ENCODE data around the gene FBXO17.
"Not testable (repeated sequence)": the region's sequence is repeated elsewhere in the genome, so short reads cannot be mapped to it uniquely, and the experiment has no call there.

Gene FBXO17

GRCh38 chr19:38979812-38980211 is 4.3 kb upstream of the FBXO17 start:
- DNase-seq, result no peak

DNA sequence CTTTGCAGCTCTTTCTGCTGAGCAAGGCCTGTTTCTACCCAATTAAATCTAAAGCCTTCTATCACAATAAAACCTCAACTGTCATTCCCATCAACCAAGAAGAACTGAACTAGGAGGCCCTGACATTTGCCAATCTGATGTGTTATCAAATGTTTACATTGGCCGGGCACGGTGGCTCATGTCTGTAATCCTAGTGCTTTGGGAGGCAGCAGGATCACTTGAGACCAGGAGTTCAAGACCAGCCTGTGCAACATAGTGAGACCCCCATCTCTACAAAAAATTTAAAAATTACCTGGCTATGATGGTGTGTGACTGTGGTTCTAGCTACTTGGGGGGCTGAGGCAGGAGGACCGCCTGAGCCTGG is 2.8 kb upstream of the FBXO17 start:
- no peak for DNase-seq

DNA sequence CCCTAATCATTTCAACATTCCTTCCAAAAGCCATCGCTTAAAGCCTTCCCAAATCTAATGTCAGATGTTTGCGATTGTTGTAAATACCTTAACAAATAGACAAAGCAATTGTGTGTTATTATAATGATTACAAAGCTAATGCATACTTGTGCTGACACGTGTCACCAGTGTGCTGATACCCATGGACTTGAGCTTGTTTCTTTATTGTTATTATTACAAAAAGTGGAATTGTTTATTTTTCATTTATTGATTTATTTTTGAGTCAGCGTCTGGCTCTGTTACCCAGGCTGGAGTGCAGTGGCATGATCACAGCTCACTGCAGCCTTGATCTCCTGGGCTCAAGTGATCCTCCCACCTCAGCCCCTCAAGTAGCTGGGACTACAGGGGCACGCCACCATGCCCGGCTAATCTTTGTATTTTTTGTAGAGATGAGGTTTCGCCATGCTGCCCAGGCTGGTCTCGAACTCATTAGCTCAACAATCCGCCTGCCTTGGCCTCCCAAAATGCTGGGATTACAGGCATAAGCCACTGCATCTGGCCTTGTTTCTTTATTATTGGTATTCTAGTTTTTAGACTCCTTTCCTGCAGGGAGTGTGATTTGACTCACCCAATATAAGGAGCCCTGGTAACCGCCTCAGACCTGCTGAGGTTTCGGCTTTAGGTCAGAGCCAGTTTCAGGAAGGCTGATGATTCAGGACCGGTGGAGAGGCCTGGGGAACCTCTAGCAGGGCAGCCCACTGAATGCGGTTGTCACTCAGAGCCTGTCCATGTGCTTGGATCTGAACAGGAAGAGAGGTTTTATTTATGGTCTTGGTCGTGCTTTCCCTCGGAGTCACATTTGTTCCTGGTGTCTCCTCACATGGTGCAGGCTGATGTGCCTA is 2.1 kb upstream of the FBXO17 start:
- DNase-seq, result peak; percentile 2 to 19 (median 4)

- no peak for DNase-seq
Measured at GRCh38 chr19:38975861-38976271, 324 bp upstream of the FBXO17 start.

DNA sequence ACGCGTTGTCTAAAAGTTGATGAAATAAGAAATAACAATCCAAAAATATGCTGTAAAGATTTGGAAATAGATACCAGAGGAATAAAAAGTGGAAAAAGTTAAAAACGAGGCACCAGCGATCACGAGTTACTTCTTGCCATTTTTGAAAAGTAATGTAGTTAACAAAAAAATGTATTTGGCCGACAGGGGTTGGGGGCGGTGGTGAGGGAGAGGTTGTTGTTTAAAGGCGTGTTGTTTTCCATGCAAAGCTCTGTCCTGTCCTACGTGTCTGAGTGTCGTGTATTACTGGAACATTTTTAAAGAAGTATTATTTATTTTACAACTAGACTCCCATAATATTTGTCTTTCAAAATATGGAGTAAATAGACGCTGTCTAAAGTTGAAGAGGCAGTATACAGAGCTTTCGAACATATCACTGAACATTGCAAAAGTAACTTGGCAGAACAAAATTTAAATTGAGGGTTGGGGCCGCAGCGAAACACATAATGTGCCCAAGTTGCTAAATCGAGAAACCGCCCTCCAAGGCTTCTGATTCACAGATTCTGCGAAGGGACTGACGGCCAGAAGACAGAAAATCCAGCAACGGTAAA is 823 bp downstream of the FBXO17 start:
- DNase-seq, result no peak

DNA sequence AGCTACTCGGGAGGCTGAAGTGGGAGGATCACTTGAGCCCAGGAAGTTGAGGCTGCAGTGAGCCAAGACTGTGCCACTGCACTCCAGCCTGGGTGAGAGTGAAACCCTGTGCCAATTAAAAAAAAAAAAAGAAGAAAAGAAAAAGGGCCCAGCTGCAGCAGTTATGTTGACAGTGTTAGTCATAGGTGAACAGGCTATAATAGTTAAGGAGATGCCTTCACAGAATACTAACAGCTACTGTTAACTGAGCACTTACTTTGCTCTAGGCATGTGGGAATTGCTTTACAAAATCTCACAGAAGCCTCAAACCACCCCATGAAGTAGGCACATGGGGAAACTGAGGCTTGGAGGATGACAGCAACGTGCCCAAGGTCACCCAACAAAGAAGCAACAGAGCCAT is 3.9 kb downstream of the FBXO17 start:
- no peak for DNase-seq

DNA sequence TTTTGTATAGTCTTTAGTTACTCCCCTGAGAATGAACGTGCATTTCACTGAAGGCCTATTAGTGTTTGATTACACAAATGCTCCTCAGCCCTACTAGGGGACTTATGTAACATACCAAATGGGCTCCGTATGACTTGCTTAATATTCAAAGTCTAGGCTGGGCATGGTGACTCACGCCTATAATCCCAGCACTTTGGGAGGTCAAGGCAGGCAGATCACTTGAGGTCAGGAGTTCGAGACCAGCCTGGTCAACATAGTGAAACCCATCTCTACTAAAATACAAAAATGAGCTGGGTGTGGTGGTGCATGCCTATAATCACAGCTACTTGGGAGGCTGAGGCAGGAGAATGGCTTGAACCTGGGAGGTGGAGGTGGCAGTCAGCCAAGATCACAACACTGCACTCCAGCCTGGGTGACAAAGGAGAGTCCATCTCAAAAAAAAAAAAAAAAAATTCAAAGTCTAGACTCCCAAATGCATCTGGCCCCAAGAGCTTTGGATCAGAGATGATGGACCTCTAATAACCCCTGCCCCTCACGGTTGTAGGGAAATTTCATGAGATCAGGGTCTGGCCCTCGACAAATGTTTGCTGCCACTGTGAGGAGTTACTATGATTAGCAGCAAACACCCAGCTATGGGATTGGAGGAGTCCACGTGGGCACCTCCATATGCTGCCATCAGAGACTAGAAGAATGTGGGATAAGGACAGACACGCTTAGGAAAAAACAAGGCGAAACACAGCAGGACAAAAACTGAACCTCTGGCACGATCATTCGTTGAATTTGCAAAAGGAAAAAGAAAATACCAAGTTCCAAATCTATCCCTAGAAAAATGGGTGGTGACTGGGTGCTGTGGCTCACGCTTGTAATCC is 4.6 kb downstream of the FBXO17 start:
- DNase-seq, result peak in 1 of 3 donors; percentile 7

DNA sequence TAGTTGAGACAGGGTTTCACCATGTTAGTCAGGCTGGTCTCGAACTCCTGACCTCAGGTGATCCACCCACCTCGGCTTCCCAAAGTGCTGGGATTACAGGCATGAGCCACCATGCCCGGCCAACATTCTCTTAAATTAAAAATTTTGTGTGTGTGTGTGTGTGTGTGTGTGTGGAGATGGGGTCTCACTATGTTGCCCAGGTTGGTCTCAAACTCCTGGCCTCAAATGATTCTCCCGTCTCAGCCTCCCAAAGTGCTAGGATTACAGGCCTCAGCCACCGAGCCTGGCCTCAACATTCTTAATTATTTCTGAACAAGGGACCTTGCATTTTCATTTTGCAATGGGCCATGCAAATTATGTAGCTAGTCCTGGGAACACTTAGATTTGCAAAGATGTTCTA is 9.4 kb downstream of the FBXO17 start:
- not testable (repeated sequence) for DNase-seq

- no peak for DNase-seq
Measured at GRCh38 chr19:38964738-38965137, 10.8 kb downstream of the FBXO17 start.

DNA sequence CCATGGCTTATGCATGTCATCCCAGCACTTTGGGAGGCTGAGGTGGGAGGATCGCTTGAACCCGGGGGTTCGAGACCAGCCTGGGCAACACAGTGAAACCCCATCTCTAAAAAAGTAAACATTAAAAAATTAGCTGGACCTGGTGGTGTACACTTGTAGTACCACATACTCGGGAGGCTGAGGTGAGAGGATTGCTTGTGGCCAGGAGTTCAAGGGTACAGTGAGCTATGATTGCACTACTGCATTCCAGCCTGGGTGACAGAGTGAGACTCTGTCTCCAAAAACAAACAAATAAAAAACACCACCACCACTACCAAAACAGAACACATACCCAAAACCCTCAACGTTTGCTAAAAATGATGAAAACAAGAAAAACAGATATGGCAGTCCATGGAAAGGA is 15.9 kb downstream of the FBXO17 start:
- DNase-seq, result no peak

DNA sequence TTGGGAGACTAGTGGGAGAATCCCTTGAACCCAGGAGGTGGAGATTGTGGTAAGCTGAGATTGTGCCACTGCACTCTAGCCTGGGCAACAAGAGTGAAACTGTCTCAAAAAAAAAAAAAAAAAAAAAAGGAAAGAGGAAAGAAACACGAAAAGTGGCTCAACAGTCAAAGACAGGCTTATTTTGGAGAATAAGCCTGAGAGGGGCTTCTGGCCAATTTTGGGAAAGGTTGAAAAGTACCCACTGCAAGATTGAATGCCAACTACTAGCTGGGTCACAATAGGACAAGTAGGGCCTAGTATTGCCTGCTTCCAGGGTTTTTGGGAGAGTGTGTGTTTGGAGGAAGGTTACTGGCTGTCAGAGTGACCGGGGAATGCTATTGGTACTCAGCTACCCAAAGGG is 17.2 kb downstream of the FBXO17 start:
- DNase-seq, result no peak

DNA sequence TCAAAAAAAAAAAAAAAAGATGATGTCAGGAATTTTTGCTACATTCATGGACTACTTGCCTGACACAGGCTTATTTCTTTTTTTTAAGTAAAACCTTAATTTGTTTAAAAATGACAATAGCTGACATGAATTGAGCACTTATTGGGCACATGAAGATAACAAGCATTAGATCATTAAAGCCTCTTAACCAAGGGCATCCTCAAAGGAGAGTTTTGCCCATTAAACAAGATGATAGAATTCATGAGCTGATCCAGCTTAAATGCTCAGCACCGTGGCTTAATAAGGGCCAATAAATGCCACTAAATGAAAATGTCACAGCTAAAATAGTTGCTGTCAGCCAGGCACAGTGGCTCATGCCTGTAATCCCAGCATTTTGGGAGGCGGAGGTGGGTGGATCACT is 19.3 kb downstream of the FBXO17 start:
- no peak for DNase-seq

GRCh38 chr19:38953677-38954076 is 21.9 kb downstream of the FBXO17 start:
- no peak for DNase-seq

DNA sequence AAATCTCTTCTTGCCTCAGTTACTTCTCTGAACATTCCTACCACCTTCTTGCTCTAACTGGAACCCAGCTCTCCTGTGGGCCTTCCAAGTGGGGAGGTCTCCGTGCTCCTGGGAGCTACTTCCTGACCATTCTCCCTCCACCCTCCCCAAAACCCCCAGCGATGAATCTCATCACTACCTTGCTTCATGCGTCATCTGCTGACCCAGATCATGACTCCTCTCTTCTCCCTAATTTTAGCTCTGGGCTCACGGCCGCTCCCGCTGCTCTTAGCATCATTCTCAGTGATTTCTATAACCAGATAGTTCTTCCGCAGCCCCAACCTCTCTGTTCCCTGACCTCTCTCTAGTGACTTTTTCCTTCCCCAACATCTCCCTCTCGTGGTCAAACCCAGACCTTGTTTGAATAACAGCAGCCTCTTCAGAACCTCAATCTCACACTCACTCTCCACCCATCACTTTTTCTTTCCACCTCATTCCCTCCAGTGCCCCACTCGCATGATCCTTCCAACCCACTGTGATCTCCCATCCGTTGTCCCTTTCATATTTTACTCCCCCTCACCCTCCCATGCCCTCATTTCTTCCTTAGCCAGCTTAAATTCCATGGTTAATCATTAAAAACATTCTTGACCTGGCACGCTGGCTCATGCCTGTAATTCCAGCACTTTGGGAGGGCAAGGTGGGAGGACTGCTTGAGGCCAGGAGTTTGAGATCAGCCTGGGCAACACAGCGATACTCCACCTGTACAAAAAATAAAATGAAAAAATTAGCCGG is 23.0 kb downstream of the FBXO17 start:
- peak; percentile 50 to 64 (median 64) for DNase-seq

DNA sequence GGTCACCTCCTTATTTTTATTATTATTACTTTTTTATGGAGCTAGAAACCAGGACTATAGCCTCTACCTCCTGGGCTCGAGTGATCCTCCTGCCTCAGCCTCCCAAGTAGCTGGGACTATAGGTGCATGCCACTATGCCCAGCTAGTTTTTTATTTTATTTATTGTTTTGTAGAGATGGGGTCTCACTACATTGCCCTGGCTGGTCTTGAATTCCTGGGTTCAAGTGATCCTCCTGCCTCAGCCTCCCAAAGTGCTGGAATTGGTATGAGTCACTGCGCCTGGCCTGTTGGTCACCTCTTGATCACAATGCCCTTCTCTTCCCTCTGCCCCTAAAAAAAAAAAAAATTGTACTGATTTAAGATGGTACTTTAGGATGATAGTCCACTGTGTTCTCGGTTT is 24.4 kb downstream of the FBXO17 start:
- no peak for DNase-seq

DNA sequence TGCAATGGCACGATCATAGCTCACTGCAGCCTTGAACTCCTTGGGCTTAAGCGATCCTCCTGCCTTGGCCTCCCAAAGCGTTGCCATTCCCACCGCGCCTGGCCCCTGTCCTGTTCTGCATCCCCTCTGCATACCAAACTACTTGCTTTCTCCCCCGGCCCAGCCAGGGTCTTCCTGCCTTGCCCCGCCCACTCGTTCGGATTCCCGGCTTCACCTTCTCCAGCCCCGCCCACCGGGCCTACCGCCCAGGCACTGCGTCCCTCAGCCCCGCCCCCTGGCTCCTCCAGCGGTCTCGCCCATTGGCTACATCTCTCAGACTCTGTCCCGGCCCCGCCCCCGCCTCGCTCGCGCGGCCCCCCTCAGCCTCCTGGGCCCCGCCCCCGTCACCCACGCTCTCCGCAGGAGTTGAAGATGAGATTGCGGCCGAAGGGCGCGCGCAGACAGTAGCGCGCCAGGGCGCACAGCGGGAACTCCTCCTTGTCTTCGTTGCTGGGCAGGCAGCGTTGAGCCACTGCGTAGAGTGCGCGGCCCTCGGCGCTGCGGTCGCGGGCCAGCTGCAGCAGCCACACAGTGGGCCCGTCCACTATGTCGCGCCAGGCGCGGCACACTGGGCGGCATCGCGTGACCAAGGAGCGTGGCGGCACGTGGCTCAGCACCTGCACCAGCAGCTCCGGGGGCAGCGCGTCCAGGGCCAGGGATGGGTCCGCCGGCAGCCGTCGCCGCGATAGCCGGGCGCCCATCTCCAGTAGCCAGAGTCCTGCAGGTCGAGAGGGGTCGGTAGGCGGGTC is 25.8 kb downstream of the FBXO17 start:
- DNase-seq, result peak; percentile 86 to 95 (median 88)

DNA sequence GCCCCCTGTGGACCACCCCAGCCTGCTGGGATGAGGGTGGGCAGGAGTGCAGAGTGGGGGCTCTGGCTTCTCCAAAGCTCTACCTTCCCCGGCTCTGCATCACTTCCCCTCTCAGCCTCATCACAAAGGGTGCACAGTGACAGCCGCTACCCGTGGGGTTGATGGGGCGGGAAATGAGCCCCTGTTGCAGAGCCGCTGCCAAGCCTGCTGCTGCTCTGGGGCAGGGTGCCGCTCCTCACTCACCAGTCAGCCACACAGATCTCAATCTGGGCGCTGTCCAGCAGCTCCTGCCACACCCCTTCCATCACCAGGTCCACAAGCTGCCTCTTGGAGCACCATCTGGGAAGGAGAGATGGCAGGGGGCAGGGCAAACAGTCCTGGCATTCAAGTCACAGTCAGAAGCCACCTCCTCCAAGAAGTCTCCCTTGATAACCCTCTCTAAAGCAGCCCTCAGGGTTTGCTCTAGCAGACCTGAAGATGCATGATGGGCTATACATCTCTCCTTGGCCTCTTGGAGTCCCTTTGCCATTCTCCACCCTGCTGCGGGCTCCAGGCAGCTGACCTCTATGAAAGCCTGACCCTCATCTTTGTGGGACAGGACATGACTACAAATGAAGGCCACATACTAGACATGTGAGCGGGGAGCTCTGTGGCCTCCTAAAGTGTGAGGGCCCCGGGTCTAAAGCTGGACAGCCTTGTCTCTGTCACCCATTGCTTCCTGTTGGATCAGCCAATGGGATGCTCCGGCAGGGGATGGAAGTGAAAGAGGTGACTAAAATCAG is 29.1 kb downstream of the FBXO17 start:
- no peak for DNase-seq

DNA sequence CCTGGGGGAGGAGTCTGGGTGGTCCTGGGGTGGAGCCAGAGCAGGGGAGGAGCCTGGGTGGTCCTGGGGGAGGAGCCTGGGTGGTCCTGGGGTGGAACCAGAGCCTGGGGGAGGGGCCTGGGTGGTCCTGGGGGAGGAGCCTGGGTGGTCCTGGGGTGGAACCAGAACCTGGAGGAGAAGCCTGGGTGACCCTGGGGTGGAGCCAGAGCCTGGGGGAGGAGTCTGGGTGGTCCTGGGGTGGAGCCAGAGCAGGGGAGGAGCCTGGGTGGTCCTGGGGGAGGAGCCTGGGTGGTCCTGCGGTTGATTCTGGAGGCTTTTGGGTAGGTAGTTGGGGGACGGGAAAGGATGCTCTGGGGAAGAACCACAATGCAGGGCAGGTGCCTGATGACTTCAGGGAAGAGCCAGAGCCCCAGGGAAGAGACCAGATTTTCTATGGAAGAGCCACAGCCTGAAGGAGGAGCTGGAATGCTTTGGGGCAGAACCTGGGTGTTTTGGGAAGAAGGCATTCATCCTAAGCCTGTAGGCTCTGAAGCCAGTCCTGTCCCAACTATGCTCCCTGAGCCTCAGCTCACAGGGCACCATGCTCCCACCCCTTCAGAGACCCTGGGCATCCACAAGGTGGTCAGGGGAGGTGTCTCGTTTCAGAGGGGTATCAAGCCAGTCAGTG is 29.8 kb downstream of the FBXO17 start:
- DNase-seq, result no peak

DNA sequence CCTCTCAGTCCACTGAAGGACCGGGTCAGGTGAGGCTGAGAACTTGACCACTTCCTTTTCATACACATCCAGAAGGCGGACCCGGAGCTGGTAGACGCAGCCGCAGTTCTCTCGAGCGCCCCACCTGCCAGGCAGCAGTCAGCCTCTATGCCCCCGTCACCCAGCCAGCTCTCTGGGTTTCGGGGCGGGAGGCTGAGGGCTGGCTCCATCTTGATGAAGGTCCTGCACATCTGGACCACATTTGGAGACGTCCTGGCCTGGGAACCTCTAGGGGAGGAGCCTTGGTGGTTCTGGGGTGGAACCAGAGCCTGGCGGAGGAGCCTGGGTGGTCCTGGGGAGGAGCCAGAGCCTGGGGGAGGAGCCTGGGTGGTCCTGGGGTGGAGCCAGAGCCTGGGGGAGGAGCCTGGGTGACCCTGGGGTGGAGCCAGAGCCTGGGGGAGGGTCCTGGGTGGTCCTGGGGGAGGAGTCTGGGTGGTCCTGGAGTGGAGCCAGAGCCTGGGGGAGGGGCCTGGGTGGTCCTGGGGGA is 30.5 kb downstream of the FBXO17 start:
- peak in 1 of 3 donors; percentile 16 for DNase-seq

DNA sequence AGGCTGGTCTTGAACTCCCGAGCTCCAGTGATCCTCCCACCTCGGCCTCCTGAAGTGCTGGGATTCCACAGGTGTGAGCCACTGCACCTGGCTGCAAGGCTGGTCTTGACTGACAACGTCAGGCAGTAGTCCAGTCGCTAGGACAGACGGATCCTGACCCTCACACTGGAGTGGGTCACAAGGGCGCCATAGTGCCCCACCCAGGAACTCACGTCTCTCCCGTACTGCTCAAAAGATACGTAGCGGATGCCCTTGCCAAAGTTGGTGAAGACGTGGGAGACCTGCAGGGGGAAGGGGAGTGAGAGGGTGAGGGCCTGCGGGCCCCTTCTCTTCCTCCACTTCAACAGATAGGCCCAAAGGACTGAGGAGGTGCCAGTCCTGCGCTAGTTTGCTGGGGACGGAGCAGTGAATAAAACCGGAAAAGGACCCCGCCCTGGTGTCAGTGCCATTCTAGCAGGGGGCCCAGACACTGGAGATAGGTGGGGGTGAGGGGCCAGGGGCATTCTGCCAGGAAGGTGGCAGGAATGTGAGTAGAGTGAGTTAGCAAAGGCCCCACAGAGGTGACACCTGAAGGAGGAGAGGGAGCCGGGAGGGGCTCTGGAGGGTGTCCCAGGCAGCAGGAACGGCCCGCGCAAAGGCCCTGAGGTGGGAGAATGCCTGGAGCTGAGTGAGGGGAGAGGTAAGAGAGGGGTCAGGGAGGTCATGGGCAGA is 32.9 kb downstream of the FBXO17 start:
- DNase-seq, result no peak

Measured in suppressor macrophage treated with lipopolysaccharide for 1 hour (primary cell).